Measurements from ENCODE around the gene PLIN4. TPM values are rescaled to one million over a fixed set of nuclear protein-coding genes. Genes with fewer than 3 reads are reported as not detected.

PLIN4 gene
- total and polyA plus RNA-seq, 2 donors (not counting 3 experiments of a cell fraction or from before 2014, with no cell fraction given): 0.01 TPM; not detected in 1

GRCh38 chr19:4457654-4458395 lies 60.5 kb downstream of the PLIN4 start, which contains the start of gene UBXN6:
Gene UBXN6 (minus strand): TSS chr19:4457794. CDS start chr19:4457697, 97 bp downstream.
- Histone ChIP-seq H3K4me2 (ENCODE audit: insufficient read depth, low read length) (peak within 1 kb of the TSS; percentile 95), H3K4me3 (replicated peaks in 1 of 3; ENCODE audit: insufficient read depth in 1 of 3, low read depth in 1 of 3, low read length in 3 of 3) (peak within 1 kb of the TSS; percentile 62 to 72 (median 69)), H3K27me3 (ENCODE audit: control insufficient read depth in 2 of 2, insufficient read depth in 2 of 2, low read length in 2 of 2) (no peaks in the 10 kb centered on the region), H3K27ac (ENCODE audit: insufficient read depth, low read depth, low read length) (peak within 1 kb of the TSS; percentile 43), H3K9me3 (replicated peaks; ENCODE audit: control insufficient read depth, insufficient read depth, low read length) (no peaks in the 10 kb centered on the region), H3K9ac (replicated peaks; ENCODE audit: extremely low read depth, insufficient read depth, low read length) (peak within 1 kb of the TSS; percentile 64), H4K20me1 (replicated peaks; ENCODE audit: control insufficient read depth, extremely low read depth, insufficient read depth, low read length) (no peaks in the 10 kb centered on the region), H3K9me1 (replicated peaks; ENCODE audit: control insufficient read depth, extremely low read depth, insufficient read depth, low read length) (no peaks in the 10 kb centered on the region), H3K36me3 (ENCODE audit: control insufficient read depth in 2 of 2, extremely low read depth in 1 of 2, insufficient read depth in 2 of 2, low read length in 2 of 2) (peaks cover 0 to 9% of the 10 kb centered on the region in 2 experiments), H2AFZ (ENCODE audit: low read depth, low read length) (peak within 1 kb of the TSS; percentile 98), H3K79me2 (ENCODE audit: control insufficient read depth, insufficient read depth, low read length) (peaks cover 22% of the 10 kb centered on the region), H3K4me1 (ENCODE audit: control insufficient read depth, extremely low read depth, insufficient read depth, low read length) (peaks cover 14% of the 10 kb centered on the region)
- peak; percentile 40 for TF ChIP-seq POLR2A (IDR thresholded peaks at IDR 0.05; ENCODE audit: low read depth, low read length)
- TF ChIP-seq JUN (IDR thresholded peaks at IDR 0.05; ENCODE audit: borderline replicate concordance, insufficient read depth, insufficient read length, low read depth): no peak
- TF ChIP-seq MYC (IDR thresholded peaks at IDR 0.05; ENCODE audit: low read depth, low read length): peak; percentile 57
- no peak for TF ChIP-seq CTCF (IDR thresholded peaks at IDR 0.05; ENCODE audit: extremely low read depth in 1 of 2, insufficient read depth in 1 of 2, low read depth in 1 of 2, low read length in 2 of 2)
- no peak for TF ChIP-seq GATA2 (IDR thresholded peaks at IDR 0.05; ENCODE audit: insufficient read depth, insufficient read length, low read depth, low read length)
- TF ChIP-seq POLR2AphosphoS5 (IDR thresholded peaks at IDR 0.05; ENCODE audit: insufficient read depth, low read depth, low read length): peak; percentile 90
- TF ChIP-seq, protein P1, sequence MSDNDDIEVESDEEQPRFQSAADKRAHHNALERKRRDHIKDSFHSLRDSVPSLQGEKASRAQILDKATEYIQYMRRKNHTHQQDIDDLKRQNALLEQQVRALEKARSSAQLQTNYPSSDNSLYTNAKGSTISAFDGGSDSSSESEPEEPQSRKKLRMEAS (IDR thresholded peaks at IDR 0.05; ENCODE audit: insufficient read depth, insufficient read length): peak; percentile 83
- no peak for TF ChIP-seq EZH2 (IDR thresholded peaks at IDR 0.05; ENCODE audit: borderline replicate concordance, low read depth, low read length, severe bottlenecking)
- DNase-seq (ENCODE audit: low read depth, low spot score) (peak; percentile 96), FAIRE-seq (peak; percentile 94)
- ChIA-PET CTCF (interaction anchor here (1.1 to 2.9 kb wide), 7 partner anchors 11 to 178 kb away, joined by 4 to 15 read pairs (median 7); partner anchors contain the start of gene SH3GL1), POLR2A (interaction anchor here (1.6 kb wide), 1 partner anchor 14 kb away, joined by 11 read pairs; the partner anchor contains the start of gene HDGFL2)
- dilution Hi-C loops (cut with MboI; ENCODE audit: extremely low pct_ligation_motif_present, low sequenced_read_pairs): no loop called here
- BruUV-seq (replicated peaks): TSS peak; percentile 28
- intact Hi-C loops (cut with micrococcal nuclease): loop anchor here (1.0 kb wide), 2 partner anchors 13 to 56 kb away; partner anchors contain the start of gene CHAF1A
